ENCODE results near the gene SQSTM1. TPM values are rescaled to one million over a fixed set of nuclear protein-coding genes. Genes with fewer than 3 reads are reported as not detected.

The SQSTM1 gene
- total and polyA plus RNA-seq, 9 of the 15 experiments (the other 6 are each of a cell fraction or from before 2014, with no cell fraction given), result 5.6 to 148 (median 64.0) TPM

- TF ChIP-seq ZHX1 (conservative IDR thresholded peaks at IDR 0.05; ENCODE audit: low read length) (no peak), CREB3 (tag; conservative IDR thresholded peaks at IDR 0.05; ENCODE audit: low read depth) (peak; percentile 77), VEZF1 (CRISPR knock-in tag; IDR thresholded peaks at IDR 0.05) (no peak), MECOM (CRISPR knock-in tag; IDR thresholded peaks at IDR 0.05) (0 out of 2 replicates have a peak, but pooled peaks have one; percentile 57), HDGF (IDR thresholded peaks at IDR 0.05) (no peak), ZNF518B (CRISPR knock-in tag; IDR thresholded peaks at IDR 0.05) (no peak), HDAC8 (tag; IDR thresholded peaks at IDR 0.05) (peak; percentile 89), NR2C1 (IDR thresholded peaks at IDR 0.05) (no peak), NR2C1 (tag; IDR thresholded peaks at IDR 0.05) (peak; percentile 51), TEAD1 (CRISPR knock-in tag; IDR thresholded peaks at IDR 0.05) (0 out of 4 replicates have a peak, but pooled peaks of 1 of the 2 experiments have one; percentile 6), ZNF707 (CRISPR knock-in tag; conservative IDR thresholded peaks at IDR 0.05) (peak; percentile 13; the same call in 1 of the 2 replicates), NEUROD1 (IDR thresholded peaks at IDR 0.05; ENCODE audit: borderline replicate concordance, low read depth, low read length, partially characterized antibody) (no peak), POLR2B (IDR thresholded peaks at IDR 0.05; ENCODE audit: low read depth, partially characterized antibody) (no peak), GTF3C2 (IDR thresholded peaks at IDR 0.05; ENCODE audit: borderline replicate concordance, extremely low read depth, insufficient read length) (no peak)
These were observed 600 bp upstream of the SQSTM1 start (continued) for GRCh38 chr5:179820127-179820482.

All from K562 (cell line).